Central memory CD8-positive, alpha-beta T cell (primary cell): ENCODE measurements around the gene XRN2.

Experiments used
- ATAC-seq: fragments of 150-1000 bp; cut with Tn5 transposase; replicated peaks from 2 replicates; pipeline ENCODE4 v1.10.0; 2022; ENCODE audit warnings: mild to moderate bottlenecking, moderate FRiP score, moderate number of reproducible peaks; ENCODE audit not compliant: poor library complexity, severe bottlenecking; ENCODE audit errors: extremely low read depth
- DNase-seq, 2 donors: peaks; one replicate each; pipeline ENCODE4 v3.0.0; 2021; ENCODE audit warnings: low spot score in 2 of 2
- H3K27ac Mint-ChIP-seq: one replicate; pipeline ENCODE4 v1.8.0; 2022; ENCODE audit warnings: low read depth, mild to moderate bottlenecking, moderate library complexity, mixed read lengths
- H3K27me3 Mint-ChIP-seq: one replicate; pipeline ENCODE4 v1.8.0; 2022; ENCODE audit warnings: mixed read lengths
- H3K36me3 Mint-ChIP-seq: one replicate; pipeline ENCODE4 v1.8.0; 2022; ENCODE audit warnings: mild to moderate bottlenecking, moderate library complexity, mixed read lengths; ENCODE audit not compliant: insufficient read depth
- H3K4me1 Mint-ChIP-seq: one replicate; pipeline ENCODE4 v1.8.0; 2022; ENCODE audit warnings: mixed read lengths
- H3K4me3 Mint-ChIP-seq: one replicate; pipeline ENCODE4 v1.8.0; 2022; ENCODE audit warnings: mild to moderate bottlenecking, moderate library complexity, mixed read lengths
- H3K9me3 Mint-ChIP-seq: one replicate; pipeline ENCODE4 v1.8.0; 2022; ENCODE audit warnings: mixed read lengths

Gene XRN2

DNA sequence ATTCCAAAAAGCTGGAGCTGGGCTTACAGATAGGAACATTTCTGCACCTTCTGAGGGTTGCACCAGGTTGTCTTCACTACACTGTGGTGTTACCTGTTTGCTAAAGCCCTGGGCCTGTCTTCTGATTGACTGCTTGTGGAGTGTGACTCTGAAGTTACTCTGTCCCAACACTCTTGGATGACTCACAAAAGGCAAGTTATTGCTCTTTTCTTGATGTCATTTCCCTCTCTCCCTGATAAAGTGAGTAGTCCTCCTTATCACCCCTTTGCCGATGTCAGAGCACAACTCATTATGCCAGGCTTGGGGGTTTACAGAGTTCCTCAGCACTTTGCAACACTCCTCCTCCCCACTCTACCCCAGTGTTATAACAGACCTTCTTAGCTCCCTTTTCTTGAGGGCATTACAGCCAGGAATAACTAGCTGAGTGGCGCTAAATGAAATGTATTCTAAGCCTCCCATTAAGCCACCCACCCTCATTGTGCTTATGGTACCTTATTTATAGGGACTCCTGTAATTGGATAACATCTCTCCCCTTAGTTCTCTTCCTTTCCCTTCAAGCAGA, 130.3 kb downstream of the XRN2 start:
- Mint-ChIP-seq H3K4me3 (no peak overlapping the region), H3K9me3 (no peaks in the 10 kb centered on the region), H3K4me1 (no peaks in the 10 kb centered on the region), H3K27ac (no peak overlapping the region), H3K27me3 (peaks cover 68% of the 10 kb centered on the region), H3K36me3 (peaks cover 1% of the 10 kb centered on the region)
- DNase-seq = no peak
- no peak for ATAC-seq

DNA sequence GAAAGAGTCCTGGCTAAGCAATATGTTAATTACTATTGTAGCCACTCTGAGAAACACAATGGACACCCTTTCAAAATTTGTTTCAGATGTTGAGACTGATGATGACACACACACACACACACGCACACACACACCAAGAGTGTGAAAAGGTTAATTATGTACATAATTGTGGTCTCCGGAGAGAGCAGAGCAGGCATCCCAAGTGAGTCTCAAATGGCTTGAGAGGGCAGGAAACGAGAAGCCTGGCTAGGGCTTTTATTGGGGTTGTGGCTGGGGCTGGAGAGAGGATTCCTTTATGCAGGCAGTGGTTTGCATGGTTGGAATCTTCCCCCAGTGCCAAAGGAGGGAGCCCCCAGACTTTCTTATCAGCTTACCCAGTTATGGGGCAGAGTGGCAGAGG, 132.4 kb downstream of the XRN2 start:
- Mint-ChIP-seq H3K27me3 (peaks cover 62% of the 10 kb centered on the region), H3K4me3 (no peak overlapping the region), H3K27ac (no peak overlapping the region), H3K9me3 (no peaks in the 10 kb centered on the region), H3K36me3 (peaks cover 1% of the 10 kb centered on the region), H3K4me1 (no peaks in the 10 kb centered on the region)
- ATAC-seq (no peak), DNase-seq (no peak)

DNA sequence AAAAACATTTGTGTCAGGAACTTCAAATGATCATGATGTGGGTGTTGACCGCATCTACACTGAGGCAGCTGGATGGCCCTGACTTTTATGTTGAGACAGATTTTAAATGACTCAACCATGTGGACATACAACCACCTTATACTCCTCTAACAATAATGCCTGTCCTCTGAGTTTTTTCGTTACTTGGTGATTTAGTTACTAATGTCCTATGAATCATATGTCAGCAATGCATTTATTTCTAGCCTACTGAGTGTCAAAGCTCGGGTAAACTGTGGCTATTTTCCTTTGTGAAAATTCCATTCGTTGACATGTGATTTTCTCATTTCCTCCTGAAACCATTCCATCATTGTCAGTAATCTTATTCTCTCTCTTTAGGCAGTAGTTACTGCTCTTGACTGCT, 133.1 kb downstream of the XRN2 start:
- H3K4me3 Mint-ChIP-seq = no peak overlapping the region
- no peaks in the 10 kb centered on the region for H3K9me3 Mint-ChIP-seq
- H3K27me3 Mint-ChIP-seq = peaks cover 67% of the 10 kb centered on the region
- no peaks in the 10 kb centered on the region for H3K4me1 Mint-ChIP-seq
- H3K36me3 Mint-ChIP-seq = peaks cover 1% of the 10 kb centered on the region
- ATAC-seq (no peak), DNase-seq (no peak)
- H3K27ac Mint-ChIP-seq = no peak overlapping the region

DNA sequence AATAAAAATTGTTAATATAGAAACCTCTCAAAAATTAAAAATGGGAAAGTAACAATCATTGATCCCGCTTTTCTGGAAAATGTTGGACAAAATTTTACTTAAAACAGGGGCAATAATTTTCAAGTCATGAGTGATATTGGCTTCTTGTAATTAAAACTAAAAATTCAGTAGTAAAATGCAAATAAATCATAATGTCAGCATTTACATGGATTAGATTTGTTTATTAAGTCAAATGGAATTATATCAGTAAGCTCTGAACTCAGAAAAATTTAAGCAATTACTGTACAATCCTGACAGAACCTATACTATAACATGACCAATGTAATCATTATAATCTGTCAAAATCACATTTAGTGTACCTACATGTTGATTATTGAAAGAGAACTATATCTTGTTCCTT, 134.1 kb downstream of the XRN2 start:
- peaks cover 70% of the 10 kb centered on the region for H3K27me3 Mint-ChIP-seq
- DNase-seq = no peak
- H3K36me3 Mint-ChIP-seq = peaks cover 1% of the 10 kb centered on the region
- no peaks in the 10 kb centered on the region for H3K4me1 Mint-ChIP-seq
- no peak for ATAC-seq
- H3K27ac Mint-ChIP-seq = no peak overlapping the region
- H3K9me3 Mint-ChIP-seq = no peaks in the 10 kb centered on the region
- no peak overlapping the region for H3K4me3 Mint-ChIP-seq

DNA sequence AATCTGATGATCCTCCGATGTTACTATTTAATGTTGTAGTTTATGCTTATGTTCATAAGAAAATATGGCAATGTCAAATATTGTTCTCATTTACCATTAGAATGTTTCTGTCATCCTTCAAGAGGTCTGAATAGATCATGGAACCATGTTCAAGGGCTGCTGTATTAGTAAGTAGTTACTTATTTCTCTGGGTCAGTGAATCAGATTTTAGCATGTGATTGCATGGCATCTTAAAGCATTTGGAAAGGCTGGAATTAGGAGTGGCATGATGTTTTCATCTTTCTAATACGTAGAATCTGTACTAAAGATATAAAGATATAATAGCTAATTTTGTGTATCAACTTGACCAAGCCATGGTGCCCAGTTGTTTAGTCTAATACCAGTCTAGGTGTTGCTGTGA, 134.7 kb downstream of the XRN2 start:
- H3K27me3 Mint-ChIP-seq = peaks cover 64% of the 10 kb centered on the region
- no peak overlapping the region for H3K27ac Mint-ChIP-seq
- H3K4me3 Mint-ChIP-seq = no peak overlapping the region
- ATAC-seq = no peak
- H3K9me3 Mint-ChIP-seq = no peaks in the 10 kb centered on the region
- no peaks in the 10 kb centered on the region for H3K4me1 Mint-ChIP-seq
- no peak for DNase-seq
- peaks cover under 1% of the 10 kb centered on the region for H3K36me3 Mint-ChIP-seq
